Measurements from ENCODE around the gene ICAM4.
A peak's percentile ranks its signal among the peaks of the same experiment; 100 is the strongest.

Gene ICAM4

DNA sequence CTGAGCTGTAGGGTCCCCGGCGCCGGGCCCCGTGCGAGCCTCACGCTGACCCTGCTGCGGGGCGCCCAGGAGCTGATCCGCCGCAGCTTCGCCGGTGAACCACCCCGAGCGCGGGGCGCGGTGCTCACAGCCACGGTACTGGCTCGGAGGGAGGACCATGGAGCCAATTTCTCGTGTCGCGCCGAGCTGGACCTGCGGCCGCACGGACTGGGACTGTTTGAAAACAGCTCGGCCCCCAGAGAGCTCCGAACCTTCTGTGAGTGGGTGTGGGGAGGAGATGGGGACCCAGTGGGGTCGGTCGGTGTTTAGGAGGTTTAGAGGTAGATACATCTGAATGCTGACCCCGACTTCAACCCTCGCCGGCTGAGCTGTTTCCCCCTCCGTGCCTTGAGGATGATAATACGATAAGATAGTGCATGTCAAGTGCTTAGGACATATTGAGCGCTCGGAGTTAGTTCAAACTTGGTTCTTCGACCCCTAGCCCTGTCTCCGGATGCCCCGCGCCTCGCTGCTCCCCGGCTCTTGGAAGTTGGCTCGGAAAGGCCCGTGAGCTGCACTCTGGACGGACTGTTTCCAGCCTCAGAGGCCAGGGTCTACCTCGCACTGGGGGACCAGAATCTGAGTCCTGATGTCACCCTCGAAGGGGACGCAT lies 4.9 kb downstream of the ICAM4 start:
- no peak for DNase-seq (ENCODE audit: low read depth)

DNA sequence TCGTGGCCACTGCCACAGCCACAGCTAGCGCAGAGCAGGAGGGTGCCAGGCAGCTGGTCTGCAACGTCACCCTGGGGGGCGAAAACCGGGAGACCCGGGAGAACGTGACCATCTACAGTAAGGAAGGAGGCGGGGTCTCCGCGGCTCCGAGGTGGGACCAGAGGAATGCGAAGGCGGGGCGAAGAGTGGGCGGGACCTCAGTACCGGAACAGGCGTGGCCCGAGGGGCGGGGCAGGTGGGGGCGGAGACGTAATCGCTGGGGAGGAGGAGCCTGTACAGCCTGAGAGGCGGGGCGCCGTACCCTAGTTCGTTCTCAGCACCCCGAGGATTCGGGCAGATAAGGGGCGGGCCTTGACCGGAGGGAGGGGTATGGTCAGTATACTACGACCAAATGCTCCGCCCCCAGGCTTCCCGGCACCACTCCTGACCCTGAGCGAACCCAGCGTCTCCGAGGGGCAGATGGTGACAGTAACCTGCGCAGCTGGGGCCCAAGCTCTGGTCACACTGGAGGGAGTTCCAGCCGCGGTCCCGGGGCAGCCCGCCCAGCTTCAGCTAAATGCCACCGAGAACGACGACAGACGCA lies 5.5 kb downstream of the ICAM4 start:
- DNase-seq (ENCODE audit: low read depth): peak; percentile 39

DNA sequence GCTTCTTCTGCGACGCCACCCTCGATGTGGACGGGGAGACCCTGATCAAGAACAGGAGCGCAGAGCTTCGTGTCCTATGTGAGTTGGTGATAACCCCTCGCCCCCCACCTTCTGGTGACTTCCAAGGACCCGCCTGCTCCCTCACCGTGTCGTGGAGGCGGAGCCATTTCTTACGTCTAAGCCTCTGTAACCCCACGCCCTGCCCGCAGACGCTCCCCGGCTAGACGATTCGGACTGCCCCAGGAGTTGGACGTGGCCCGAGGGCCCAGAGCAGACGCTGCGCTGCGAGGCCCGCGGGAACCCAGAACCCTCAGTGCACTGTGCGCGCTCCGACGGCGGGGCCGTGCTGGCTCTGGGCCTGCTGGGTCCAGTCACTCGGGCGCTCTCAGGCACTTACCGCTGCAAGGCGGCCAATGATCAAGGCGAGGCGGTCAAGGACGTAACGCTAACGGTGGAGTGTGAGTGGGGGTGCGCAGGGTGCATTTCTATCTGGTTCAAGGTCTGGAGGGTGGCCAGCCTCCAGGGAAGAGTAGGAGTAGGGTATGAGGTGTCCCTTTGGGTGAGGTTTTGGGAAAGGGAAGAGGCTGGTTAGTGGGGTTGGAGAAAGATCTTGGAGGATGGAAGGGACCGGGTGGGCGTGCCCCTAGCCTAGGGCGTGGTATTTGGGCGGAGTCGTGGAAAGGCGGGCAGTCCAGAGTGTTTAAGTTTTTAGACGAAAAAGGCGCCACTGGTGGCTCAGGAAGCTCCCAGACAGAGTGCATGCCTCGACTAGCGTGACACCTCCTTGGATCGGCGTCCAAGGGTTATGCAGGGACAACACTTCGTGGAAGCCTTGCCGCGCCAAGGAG lies 6.3 kb downstream of the ICAM4 start:
- no peak for DNase-seq (ENCODE audit: low read depth)

GRCh38 chr19:10293637-10294367 lies 7.0 kb downstream of the ICAM4 start:
- DNase-seq (ENCODE audit: low read depth): no peak

DNA sequence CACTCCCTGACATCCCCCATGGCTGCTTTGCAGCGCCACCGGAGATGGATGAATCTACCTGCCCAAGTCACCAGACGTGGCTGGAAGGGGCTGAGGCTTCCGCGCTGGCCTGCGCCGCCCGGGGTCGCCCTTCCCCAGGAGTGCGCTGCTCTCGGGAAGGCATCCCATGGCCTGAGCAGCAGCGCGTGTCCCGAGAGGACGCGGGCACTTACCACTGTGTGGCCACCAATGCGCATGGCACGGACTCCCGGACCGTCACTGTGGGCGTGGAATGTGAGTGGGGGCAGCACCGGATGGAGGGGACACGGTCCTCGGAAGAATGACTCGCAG lies 7.6 kb downstream of the ICAM4 start:
- DNase-seq (ENCODE audit: low read depth): no peak

GRCh38 chr19:10295305-10295846 lies 8.6 kb downstream of the ICAM4 start:
- peak; percentile 53 for DNase-seq (ENCODE audit: low read depth)

- no peak for DNase-seq (ENCODE audit: low read depth)
Observed at GRCh38 chr19:10295847-10296591, 9.3 kb downstream of the ICAM4 start.

- DNase-seq (ENCODE audit: low read depth): no peak
Observed at GRCh38 chr19:10299545-10300458, 13.0 kb downstream of the ICAM4 start.

DNA sequence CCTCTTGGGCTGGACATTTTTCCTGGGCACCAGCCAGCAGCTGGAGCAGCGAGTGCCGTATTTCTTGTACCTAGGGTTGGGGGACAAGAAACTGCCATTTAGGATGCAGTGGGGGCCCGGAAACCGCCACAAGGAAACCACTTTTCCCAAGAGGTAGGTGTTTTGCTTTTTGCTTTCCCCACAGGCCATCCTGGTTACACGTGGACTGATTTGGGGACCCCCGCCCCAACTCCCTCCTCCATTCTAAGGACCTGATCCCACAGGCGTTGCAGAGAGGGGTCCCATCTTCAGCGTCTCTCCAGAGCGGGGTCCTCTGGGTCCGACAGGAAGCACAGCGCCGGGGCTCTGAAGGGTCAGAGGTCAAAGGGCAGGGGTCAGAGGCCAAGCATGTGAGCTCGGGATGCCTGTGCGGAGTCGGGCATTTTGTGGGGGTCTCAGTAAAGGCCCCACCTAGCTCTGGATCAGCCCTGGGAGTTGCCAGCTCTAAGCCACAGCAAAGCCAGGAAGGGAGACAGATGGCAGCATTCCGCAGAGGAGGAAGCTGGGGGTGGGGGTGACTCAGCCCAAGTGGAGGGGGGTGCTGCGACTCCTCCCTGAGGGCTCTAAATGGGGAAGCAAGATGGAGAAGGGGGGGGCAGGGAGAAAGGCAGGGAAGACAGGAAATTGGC lies 18.5 kb downstream of the ICAM4 start:
- no peak for DNase-seq (ENCODE audit: low read depth)

- DNase-seq (ENCODE audit: low read depth): no peak
Observed at GRCh38 chr19:10306327-10306726, 19.6 kb downstream of the ICAM4 start.

- DNase-seq (ENCODE audit: low read depth): no peak
Observed at GRCh38 chr19:10309423-10309822, 22.7 kb downstream of the ICAM4 start, which contains the start of gene ZGLP1. Gene ZGLP1, minus strand, starts transcription at chr19:10309815.

DNA sequence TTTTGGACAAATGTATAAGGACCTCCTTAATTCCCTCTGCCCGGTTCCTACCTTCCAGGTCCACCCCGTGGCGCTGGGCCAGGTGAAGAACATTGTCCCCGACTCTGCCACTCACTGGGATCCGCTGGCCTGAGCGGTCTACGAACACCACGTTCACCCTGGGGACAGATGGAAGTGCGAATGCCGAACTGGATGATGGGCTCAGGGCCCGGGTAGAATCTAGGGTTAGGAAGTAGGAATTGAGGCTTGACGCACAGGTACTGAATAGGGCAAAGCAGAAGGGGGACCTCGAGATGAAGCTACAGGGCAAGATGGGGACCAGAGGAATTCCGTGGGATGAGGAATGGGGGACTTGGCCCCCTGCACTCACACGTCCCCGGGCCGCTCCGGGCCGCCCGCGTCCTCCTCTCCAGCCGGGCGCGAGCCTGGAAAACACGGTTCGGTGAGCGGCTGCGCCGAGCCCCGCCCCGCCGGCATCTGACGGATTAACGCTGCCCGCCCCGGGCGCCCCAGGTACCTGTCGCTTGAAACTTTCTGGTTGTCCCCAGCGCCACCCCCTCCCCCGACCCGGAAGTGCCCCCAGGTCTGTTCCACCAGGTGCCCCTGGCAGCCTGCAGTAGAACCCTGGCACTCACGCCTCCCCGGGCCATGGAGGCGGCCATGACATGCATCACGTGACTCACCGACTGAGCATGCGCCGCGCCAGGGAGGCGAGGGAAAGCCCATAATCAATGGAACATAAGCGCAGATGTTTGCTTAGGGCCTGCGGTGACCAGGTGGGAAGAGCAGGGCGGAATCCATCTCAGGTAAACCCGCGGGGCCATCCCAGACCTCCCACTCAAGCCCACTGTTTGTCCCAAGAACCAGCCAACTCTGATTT lies 28.8 kb downstream of the ICAM4 start, which contains the start of gene FDX2:
FDX2 (minus strand) TSS at position 681 of the 880 bp plus-strand sequence; CDS start at position 662, 19 bp downstream.
- peak; percentile 82 for DNase-seq (ENCODE audit: low read depth)

DNA sequence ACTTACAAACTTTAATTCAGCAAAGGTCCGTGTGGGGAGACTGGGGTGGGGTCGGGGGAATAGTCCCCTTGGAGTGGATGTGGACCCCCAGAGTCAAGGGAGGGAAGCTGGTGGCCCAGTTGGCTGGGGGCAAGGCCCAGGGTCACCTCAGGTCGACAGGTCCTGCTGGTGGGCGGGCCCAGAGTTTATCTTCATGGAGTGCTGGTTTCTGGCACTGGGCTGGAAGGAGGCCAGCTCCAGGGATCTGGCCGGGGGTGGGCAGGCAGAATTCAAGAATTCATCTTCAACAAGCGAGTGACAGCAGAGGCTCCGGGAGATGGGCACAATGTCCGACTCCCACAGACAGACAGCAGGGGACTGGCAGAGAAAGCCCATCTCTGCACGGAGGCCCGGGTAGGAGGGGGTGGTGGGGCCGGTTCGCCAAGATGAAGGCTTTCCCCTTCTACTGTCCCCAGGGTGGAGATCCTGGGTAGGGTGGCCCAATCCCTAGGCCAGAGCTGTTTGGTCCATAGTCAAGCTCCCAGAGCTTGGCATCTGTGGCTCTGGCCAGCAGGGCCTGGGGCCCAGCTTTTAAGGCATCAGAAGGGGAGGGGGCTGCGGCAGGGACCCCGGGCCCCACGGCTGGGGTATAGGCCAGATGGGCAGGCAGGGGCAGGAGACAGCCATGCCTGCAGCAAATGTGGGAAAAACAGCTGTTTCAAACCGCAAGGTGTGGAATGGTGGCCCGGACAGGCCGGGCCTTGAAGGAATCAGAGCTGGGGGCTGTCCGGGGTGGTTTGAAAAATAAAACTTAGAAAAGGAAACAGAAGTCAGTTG lies 29.7 kb downstream of the ICAM4 start:
- no peak for DNase-seq (ENCODE audit: low read depth)

- no peak for DNase-seq (ENCODE audit: low read depth)
Observed at GRCh38 chr19:10317045-10317856, 30.5 kb downstream of the ICAM4 start.

DNA sequence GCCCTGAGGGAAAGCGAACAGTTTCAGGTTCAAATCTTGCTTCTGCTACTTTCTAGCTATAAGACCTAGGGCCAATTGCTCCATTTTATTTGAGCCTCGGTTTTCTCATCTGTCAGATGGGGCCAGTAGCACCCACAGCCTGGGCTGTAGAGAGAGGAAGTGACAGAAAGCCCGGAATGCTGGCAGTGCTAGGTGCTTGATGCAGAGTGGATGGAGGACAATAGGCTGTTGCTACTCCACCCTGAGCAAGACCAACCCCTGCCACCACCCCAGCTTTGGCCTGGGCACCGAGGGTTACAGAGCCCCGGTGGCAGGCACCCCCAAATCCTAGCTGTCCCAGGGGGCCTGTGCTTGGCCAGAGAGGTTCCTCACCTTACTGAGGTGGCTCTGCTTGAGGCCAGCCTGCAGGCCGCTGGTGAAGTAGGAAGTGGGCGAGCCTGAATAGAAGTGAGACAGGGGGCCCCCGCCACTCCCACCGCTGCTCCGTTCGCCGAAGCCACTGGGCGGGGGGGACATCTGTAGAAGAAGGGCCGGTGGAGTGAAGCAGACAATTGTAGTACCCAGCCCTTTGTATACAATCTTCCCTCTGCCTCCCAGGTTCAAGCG lies 31.2 kb downstream of the ICAM4 start:
- no peak for DNase-seq (ENCODE audit: low read depth)

Data from activated T-helper 1 cell treated with Interleukin-2 at 50 U/mL for 16 hours (primary cell).